Measurements from ENCODE around the gene NUP93.
A peak's percentile ranks its signal among the peaks of the same experiment; 100 is the strongest.

The NUP93 gene

GRCh38 chr16:56729735-56730662 lies at the start of gene NUP93:
Gene NUP93 (plus strand): TSS chr16:56730129. CDS start chr16:56748248, 18,119 bp downstream.
- peak; percentile 86 for DNase-seq (ENCODE audit: low read depth)

- peak; percentile 81 for DNase-seq (ENCODE audit: low read depth)
These were observed 47.8 kb upstream of the NUP93 start, which contains the start of gene MT1X for GRCh38 chr16:56681939-56682702. Gene MT1X (plus strand): TSS chr16:56682470. CDS start chr16:56682541, 71 bp downstream.

- no peak for DNase-seq (ENCODE audit: low read depth)
These were observed 47.1 kb upstream of the NUP93 start for GRCh38 chr16:56682703-56683397.

- no peak for DNase-seq (ENCODE audit: low read depth)
These were observed 46.3 kb upstream of the NUP93 start for GRCh38 chr16:56683424-56684172.

- no peak for DNase-seq (ENCODE audit: low read depth)
These were observed 45.5 kb upstream of the NUP93 start for GRCh38 chr16:56684256-56684925.

GRCh38 chr16:56684926-56685590 lies 44.9 kb upstream of the NUP93 start:
- DNase-seq (ENCODE audit: low read depth): no peak

- DNase-seq (ENCODE audit: low read depth): no peak
These were observed 43.2 kb upstream of the NUP93 start for GRCh38 chr16:56686758-56687157.

GRCh38 chr16:56688762-56689161 lies 41.2 kb upstream of the NUP93 start:
- no peak for DNase-seq (ENCODE audit: low read depth)

GRCh38 chr16:56689171-56689570 lies 40.8 kb upstream of the NUP93 start:
- no peak for DNase-seq (ENCODE audit: low read depth)

- no peak for DNase-seq (ENCODE audit: low read depth)
These were observed 39.4 kb upstream of the NUP93 start for GRCh38 chr16:56690420-56691122.

- no peak for DNase-seq (ENCODE audit: low read depth)
These were observed 38.0 kb upstream of the NUP93 start for GRCh38 chr16:56691885-56692284.

- DNase-seq (ENCODE audit: low read depth): no peak
These were observed 34.7 kb upstream of the NUP93 start for GRCh38 chr16:56695246-56695645.

GRCh38 chr16:56697456-56698155 lies 32.3 kb upstream of the NUP93 start:
- no peak for DNase-seq (ENCODE audit: low read depth)

GRCh38 chr16:56700195-56700594 lies 29.7 kb upstream of the NUP93 start:
- DNase-seq (ENCODE audit: low read depth): no peak

GRCh38 chr16:56700631-56701030 lies 29.3 kb upstream of the NUP93 start:
- DNase-seq (ENCODE audit: low read depth): no peak

GRCh38 chr16:56701534-56701933 lies 28.4 kb upstream of the NUP93 start:
- no peak for DNase-seq (ENCODE audit: low read depth)

- no peak for DNase-seq (ENCODE audit: low read depth)
These were observed 27.1 kb upstream of the NUP93 start for GRCh38 chr16:56702836-56703235.

- DNase-seq (ENCODE audit: low read depth): no peak
These were observed 21.1 kb upstream of the NUP93 start for GRCh38 chr16:56708525-56709442.
